ENCODE measurements around the gene CXorf58. TPM values are rescaled to one million over a fixed set of nuclear protein-coding genes. Genes with fewer than 3 reads are reported as not detected.

The CXorf58 gene
- total and polyA plus RNA-seq, 2 of the 4 experiments (the other 2 are of a cell fraction) = not detected

DNA sequence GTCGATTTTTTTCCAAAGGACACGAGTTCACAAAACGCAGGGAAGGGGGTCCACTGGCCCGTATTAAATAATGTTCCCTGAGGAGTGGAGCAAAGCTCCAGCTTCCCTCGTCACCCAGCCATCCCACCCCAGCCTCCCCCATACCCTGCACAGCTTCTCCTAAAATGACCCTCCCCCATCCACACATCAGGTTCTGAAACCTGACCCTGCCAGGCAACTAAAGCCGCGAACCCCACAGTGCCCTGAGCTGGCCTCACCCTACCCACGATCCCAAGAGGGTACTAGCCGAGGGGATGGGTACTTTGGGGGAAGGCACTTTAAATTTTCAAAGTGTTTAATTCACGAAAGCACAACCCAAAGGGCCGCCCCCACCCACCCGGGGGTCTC is 702 bp upstream of the CXorf58 start:
- BruUV-seq (replicated peaks) = no TSS peak
- Histone ChIP-seq H3K79me1 (ENCODE audit: low read depth in 1 of 2, low read length in 2 of 2) (peaks cover 0 to 6% of the 10 kb centered on the region in 2 experiments; a peak in 2 of 4 replicates), H3K27me3 (ENCODE audit: control insufficient read depth, insufficient read depth, low read length) (no peaks in the 10 kb centered on the region), H4K8ac (ENCODE audit: low read depth in 2 of 2, low read length in 2 of 2) (peak overlapping the region; percentile 44 to 59; a peak in 1 of 4 replicates), H3K14ac (replicated peaks; ENCODE audit: low read depth, low read length) (no peak overlapping the region), H4K91ac (ENCODE audit: insufficient read depth, low read depth, low read length) (no peak overlapping the region), H3K18ac (ENCODE audit: low read depth, low read length) (no peak overlapping the region), H3K4me2 (ENCODE audit: low read depth, low read length) (peak overlapping the region; percentile 87), H3K23ac (ENCODE audit: low read depth, low read length) (0 out of 2 replicates have a peak overlapping the region, but pooled peaks have one; percentile 23), H3K4me3 (ENCODE audit: insufficient read depth, low read depth, low read length) (peak overlapping the region; percentile 52), H2BK120ac (ENCODE audit: low read depth, low read length) (no peak overlapping the region), H2BK20ac (ENCODE audit: low read depth, low read length) (no peak overlapping the region), H3K9me1 (ENCODE audit: insufficient read depth, low read length) (no peaks in the 10 kb centered on the region), H3K27ac (ENCODE audit: insufficient read depth, low read length) (peak overlapping the region; percentile 76), H2AK9ac (replicated peaks; ENCODE audit: low read depth, low read length, poor library complexity) (no peak overlapping the region), H4K5ac (ENCODE audit: low read depth, low read length) (no peak overlapping the region), H4K20me1 (ENCODE audit: insufficient read depth, low read length) (no peaks in the 10 kb centered on the region), H2BK15ac (ENCODE audit: low read depth, low read length) (no peak overlapping the region), H3K9me3 (ENCODE audit: control insufficient read depth, insufficient read depth, low read length) (no peaks in the 10 kb centered on the region), H3K4me1 (ENCODE audit: control insufficient read depth, insufficient read depth, low read length) (peaks cover 2% of the 10 kb centered on the region), H2BK5ac (ENCODE audit: low read depth, low read length, poor library complexity, severe bottlenecking) (peak overlapping the region; percentile 36), H3K36me3 (ENCODE audit: control insufficient read depth, insufficient read depth, low read length) (no peaks in the 10 kb centered on the region), H2AFZ (replicated peaks; ENCODE audit: low read length, poor library complexity) (peak overlapping the region; percentile 91), H3K56ac (ENCODE audit: extremely low read depth, insufficient read depth, low read length) (no peak overlapping the region; the same call in 1 of the 2 replicates), H2AK5ac (ENCODE audit: low read depth, low read length) (no peak overlapping the region), H3K9ac (ENCODE audit: low read depth, low read length) (peak overlapping the region; percentile 90), H3K4ac (ENCODE audit: low read depth, low read length) (no peak overlapping the region)
- ChIA-PET POLR2A (ENCODE audit: unreplicated experiment) (no interaction called here), CTCF (interaction anchor here (1.9 kb wide), 1 partner anchor 147 kb away, joined by 7 read pairs; the partner anchor contains the start of gene EIF2S3)
- dilution Hi-C loops (cut with HindIII; ENCODE audit: low sequenced_read_pairs, unreplicated experiment) (no loop called here), in situ Hi-C loops (cut with MboI; ENCODE audit: low sequenced_read_pairs) (loop anchor here (10.0 kb wide), 2 partner anchors 122 to 162 kb away; partner anchors contain the start of genes ACOT9 and SAT1), intact Hi-C loops (cut with micrococcal nuclease) (loop anchor here (5.0 to 10.0 kb wide), 2 partner anchors 245 to 338 kb away; no protein-coding TSS in a partner anchor)
- TF ChIP-seq MXI1 (IDR thresholded peaks at IDR 0.05; ENCODE audit: borderline replicate concordance, low read depth, low read length) (no peak), NFE2L2 (IDR thresholded peaks at IDR 0.05; ENCODE audit: low read depth, low read length) (no peak), MAFK (IDR thresholded peaks at IDR 0.05; ENCODE audit: low read depth, low read length) (no peak), RFX5 (IDR thresholded peaks at IDR 0.05; ENCODE audit: low read depth, low read length) (no peak), SMC3 (IDR thresholded peaks at IDR 0.05; ENCODE audit: low read depth, low read length) (no peak), CHD1 (IDR thresholded peaks at IDR 0.05; ENCODE audit: low read depth, low read length) (no peak), POLR2A (IDR thresholded peaks at IDR 0.05; ENCODE audit: low read depth, low read length) (no peak), RCOR1 (IDR thresholded peaks at IDR 0.05; ENCODE audit: insufficient replicate concordance, low read length) (no peak), FOS (IDR thresholded peaks at IDR 0.05; ENCODE audit: low read depth, low read length) (no peak), CEBPB (IDR thresholded peaks at IDR 0.05; ENCODE audit: low read depth, low read length) (no peak), MAZ (IDR thresholded peaks at IDR 0.05; ENCODE audit: borderline replicate concordance, low read depth, low read length) (no peak), BHLHE40 (IDR thresholded peaks at IDR 0.05; ENCODE audit: low read depth, low read length) (no peak)
- TF ChIP-seq, protein P1, sequence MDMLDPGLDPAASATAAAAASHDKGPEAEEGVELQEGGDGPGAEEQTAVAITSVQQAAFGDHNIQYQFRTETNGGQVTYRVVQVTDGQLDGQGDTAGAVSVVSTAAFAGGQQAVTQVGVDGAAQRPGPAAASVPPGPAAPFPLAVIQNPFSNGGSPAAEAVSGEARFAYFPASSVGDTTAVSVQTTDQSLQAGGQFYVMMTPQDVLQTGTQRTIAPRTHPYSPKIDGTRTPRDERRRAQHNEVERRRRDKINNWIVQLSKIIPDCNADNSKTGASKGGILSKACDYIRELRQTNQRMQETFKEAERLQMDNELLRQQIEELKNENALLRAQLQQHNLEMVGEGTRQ (IDR thresholded peaks at IDR 0.05; ENCODE audit: low read depth, low read length) = no peak
- TF ChIP-seq, protein P2, sequence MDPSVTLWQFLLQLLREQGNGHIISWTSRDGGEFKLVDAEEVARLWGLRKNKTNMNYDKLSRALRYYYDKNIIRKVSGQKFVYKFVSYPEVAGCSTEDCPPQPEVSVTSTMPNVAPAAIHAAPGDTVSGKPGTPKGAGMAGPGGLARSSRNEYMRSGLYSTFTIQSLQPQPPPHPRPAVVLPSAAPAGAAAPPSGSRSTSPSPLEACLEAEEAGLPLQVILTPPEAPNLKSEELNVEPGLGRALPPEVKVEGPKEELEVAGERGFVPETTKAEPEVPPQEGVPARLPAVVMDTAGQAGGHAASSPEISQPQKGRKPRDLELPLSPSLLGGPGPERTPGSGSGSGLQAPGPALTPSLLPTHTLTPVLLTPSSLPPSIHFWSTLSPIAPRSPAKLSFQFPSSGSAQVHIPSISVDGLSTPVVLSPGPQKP (IDR thresholded peaks at IDR 0.05; ENCODE audit: borderline replicate concordance, low read depth, low read length) = no peak
- TF ChIP-seq, protein P3, sequence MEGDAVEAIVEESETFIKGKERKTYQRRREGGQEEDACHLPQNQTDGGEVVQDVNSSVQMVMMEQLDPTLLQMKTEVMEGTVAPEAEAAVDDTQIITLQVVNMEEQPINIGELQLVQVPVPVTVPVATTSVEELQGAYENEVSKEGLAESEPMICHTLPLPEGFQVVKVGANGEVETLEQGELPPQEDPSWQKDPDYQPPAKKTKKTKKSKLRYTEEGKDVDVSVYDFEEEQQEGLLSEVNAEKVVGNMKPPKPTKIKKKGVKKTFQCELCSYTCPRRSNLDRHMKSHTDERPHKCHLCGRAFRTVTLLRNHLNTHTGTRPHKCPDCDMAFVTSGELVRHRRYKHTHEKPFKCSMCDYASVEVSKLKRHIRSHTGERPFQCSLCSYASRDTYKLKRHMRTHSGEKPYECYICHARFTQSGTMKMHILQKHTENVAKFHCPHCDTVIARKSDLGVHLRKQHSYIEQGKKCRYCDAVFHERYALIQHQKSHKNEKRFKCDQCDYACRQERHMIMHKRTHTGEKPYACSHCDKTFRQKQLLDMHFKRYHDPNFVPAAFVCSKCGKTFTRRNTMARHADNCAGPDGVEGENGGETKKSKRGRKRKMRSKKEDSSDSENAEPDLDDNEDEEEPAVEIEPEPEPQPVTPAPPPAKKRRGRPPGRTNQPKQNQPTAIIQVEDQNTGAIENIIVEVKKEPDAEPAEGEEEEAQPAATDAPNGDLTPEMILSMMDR (conservative IDR thresholded peaks at IDR 0.05; ENCODE audit: low read depth, low read length) = no peak
- WGBS, 2 experiments (ENCODE audit: extremely low coverage in 2 of 2, insufficient read length in 1 of 2) = 22% methylated on average over 3 of the region's 12 CpGs; no CpG with 5 or more reads in 1 of the 2 experiments
- DNase-seq = no peak
- peak; percentile 4; the same call in 1 of the 2 replicates for ATAC-seq (ENCODE audit: low read depth)

Data from IMR-90 (cell line).